Activated naive CD8-positive, alpha-beta T cell (primary cell): ENCODE results near the gene C3.

ENCODE experiments used
- H3K27ac Mint-ChIP-seq: one replicate; pipeline ENCODE4 v1.8.0; 2021; ENCODE audit warnings: mixed read lengths
- H3K27me3 Mint-ChIP-seq: one replicate; pipeline ENCODE4 v1.8.0; 2021; ENCODE audit warnings: mixed read lengths
- H3K36me3 Mint-ChIP-seq: one replicate; pipeline ENCODE4 v1.8.0; 2021; ENCODE audit warnings: mixed read lengths
- H3K4me1 Mint-ChIP-seq: one replicate; pipeline ENCODE4 v1.8.0; 2021; ENCODE audit warnings: low read depth, mixed read lengths
- H3K4me3 Mint-ChIP-seq: one replicate; pipeline ENCODE4 v1.8.0; 2021; ENCODE audit warnings: mild to moderate bottlenecking, mixed read lengths
- H3K9me3 Mint-ChIP-seq: one replicate; pipeline ENCODE4 v1.8.0; 2021; ENCODE audit warnings: low read depth, mixed read lengths

C3 gene

DNA sequence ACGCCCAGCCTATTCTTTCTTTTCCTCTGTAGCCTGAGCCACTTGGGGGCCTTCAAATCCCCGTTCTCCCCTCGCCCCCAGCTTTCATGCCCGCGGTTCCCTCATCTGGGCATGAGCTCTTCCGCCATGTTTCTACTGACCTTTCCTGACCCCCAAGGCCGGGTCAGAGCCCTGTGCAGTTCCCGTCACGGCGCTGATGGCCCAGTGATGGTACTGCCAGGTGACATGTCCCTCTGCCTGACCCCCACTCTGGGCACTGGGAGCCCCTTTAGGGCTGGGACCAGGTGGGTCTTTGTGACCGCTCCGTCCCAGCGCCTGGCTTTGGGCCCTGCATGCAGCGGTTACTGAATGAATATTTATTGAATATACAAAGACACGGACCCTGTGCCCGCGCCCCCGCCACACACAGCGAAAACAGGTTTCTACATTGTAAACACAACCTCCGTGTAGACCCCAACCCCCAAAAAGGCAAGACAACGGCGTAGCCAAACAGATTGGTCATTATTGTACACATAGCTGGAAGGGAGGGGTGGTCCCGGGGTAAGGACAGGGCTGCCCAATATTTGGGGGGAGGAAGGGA, 9.2 kb upstream of the C3 start:
- H3K27me3 Mint-ChIP-seq, result no peaks in the 10 kb centered on the region
- H3K36me3 Mint-ChIP-seq, result peaks cover 6% of the 10 kb centered on the region
- no peak overlapping the region for H3K4me3 Mint-ChIP-seq
- no peaks in the 10 kb centered on the region for H3K9me3 Mint-ChIP-seq
- no peak overlapping the region for H3K27ac Mint-ChIP-seq
- H3K4me1 Mint-ChIP-seq, result peaks cover 6% of the 10 kb centered on the region

DNA sequence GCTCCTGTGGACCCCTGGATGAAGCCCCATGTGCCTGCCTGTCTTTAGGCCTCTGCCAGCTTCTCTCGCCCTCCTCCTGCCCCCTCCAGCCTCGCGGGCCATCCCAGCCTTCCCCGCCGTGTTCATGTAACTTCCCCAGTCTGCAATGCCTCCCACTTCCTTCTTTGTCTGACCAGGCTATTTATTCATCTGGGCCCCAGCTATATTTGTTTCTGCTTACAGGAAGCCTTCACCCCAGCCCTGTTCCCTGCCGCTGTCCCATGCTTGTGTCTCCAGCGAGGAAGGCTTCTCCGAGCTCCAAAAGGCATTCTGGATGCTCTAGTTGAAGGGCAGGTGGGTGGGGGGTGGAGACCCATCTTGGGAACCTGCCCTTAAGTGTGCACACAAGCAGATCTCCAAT, 7.9 kb upstream of the C3 start:
- no peaks in the 10 kb centered on the region for H3K9me3 Mint-ChIP-seq
- H3K4me1 Mint-ChIP-seq, result peaks cover 9% of the 10 kb centered on the region
- no peaks in the 10 kb centered on the region for H3K27me3 Mint-ChIP-seq
- H3K27ac Mint-ChIP-seq, result no peak overlapping the region
- peaks cover 6% of the 10 kb centered on the region for H3K36me3 Mint-ChIP-seq
- H3K4me3 Mint-ChIP-seq, result no peak overlapping the region

DNA sequence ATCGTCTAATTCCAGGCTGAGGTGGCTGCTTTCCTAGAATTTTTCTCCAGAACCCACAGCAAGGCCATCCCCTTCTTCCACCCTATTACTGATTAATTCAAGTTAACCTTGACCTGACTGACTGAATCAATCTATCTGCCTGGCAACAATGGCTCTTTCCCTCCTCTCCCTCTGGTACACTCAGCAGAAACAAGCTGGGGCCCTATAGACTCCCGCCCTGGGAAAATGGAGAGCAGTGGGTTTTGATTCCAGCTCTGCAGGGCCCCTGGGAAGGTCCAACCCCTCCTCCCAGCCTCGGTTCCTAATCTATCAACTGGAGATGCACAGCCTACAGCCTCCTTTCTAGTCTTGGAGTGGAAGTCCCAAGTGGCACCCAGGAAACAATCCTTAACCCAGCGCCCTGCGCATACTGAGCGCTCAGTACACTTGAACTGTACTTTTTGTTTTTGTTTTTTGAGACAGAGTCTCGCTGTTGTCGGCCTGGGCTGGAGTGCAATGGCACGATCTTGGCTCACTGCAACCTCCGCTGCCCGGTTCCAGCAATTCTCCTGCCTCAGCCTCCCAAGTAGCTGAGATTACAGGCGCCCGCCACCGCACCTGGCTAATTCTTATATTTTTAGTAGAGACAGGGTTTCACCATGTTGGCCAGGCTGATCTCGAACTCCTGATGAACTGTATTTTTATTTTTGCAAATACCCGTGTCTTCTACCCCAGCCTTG, 5.2 kb upstream of the C3 start:
- Mint-ChIP-seq H3K27ac (no peak overlapping the region), H3K4me1 (peaks cover 10% of the 10 kb centered on the region), H3K27me3 (no peaks in the 10 kb centered on the region), H3K9me3 (no peaks in the 10 kb centered on the region), H3K4me3 (no peak overlapping the region), H3K36me3 (no peaks in the 10 kb centered on the region)

DNA sequence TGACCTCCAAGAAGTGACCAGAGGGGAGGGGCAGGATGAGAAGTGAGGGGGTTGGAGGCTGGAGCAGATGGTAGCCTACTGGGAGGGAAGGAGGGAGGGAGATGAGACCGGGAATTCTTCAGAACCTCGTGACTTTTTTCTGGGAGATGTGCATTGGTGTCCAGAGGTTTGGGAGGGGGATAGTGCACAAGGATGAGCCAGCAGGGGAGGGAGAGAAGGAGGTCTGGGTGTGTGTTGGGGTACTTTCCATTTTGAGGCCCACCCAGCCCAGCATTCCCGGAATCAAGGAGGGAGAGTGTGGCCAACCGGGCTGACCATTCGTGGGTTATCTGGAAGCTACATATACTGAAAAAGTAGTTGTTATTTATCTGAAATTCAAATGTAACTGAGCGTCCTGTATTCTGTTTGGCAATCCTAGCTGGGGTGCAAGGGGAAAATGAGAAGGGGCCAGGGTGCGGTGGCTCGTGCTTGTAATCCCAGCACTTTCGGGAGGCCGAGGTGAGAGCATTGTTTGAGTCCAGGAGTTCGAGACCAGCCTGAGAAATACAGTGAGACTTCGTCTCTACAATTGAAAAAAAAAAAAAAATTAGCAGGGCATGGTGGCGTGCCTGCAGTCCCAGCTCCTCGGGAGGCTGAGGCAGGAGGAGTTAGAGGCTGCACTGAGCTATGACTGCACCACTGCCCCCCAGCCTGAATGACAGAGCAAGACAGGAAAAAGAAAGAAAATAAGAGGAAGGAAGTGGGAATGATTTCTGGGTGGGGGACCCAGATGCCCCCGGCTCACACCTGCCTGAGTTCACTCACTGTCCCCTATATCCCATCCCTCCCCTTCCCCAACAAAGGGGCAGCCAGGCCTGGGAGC, 4.4 kb upstream of the C3 start:
- Mint-ChIP-seq H3K27me3 (no peaks in the 10 kb centered on the region), H3K4me1 (peaks cover 10% of the 10 kb centered on the region), H3K27ac (no peak overlapping the region), H3K36me3 (no peaks in the 10 kb centered on the region), H3K9me3 (no peaks in the 10 kb centered on the region), H3K4me3 (no peak overlapping the region)

DNA sequence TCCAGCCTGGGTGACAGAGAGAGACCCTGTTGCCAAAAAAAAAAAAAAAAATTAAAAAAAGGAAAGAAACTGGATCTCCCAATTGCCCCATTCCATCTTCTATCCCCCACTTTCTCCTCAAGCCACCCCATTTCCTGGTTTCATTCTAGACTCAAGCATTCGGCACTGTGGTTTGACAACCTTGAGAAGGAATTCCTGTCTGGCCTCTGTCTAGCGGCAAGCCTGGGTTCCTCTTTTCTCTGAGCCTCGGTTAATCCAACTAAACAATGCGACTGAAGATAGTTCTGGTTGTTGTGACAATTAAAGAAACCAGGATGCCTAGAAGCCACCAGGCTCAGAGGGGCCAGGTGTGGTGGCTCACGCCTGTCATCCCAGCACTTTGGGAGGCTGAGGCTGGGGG, 3.3 kb upstream of the C3 start:
- no peaks in the 10 kb centered on the region for H3K27me3 Mint-ChIP-seq
- H3K4me3 Mint-ChIP-seq, result no peak overlapping the region
- peaks cover 10% of the 10 kb centered on the region for H3K4me1 Mint-ChIP-seq
- no peaks in the 10 kb centered on the region for H3K36me3 Mint-ChIP-seq
- no peak overlapping the region for H3K27ac Mint-ChIP-seq
- no peaks in the 10 kb centered on the region for H3K9me3 Mint-ChIP-seq

DNA sequence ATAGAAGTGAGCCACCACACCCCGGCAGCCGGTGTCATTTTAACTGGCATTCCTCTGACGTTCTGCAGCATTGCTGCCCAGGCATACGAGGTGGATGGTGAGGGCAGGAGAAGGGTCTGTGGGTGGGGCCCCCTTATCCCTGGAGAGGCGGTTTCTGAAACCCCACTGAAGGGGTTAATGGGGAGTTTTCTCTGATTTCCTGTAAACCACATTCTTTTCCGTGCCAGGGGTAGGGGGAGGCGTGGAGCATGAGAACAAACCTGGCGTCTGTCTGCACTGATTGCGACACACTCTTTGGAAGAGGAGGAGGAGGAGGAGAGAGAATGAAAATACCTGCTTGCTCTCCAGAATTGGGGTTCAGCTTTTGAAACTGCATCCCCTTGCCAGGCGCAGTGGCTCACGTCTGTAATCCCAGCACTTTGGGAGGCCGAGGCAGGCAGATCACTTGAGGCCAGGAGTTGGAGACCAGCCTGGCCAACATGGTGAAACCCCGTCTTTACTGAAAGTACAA, 2.7 kb upstream of the C3 start:
- no peaks in the 10 kb centered on the region for H3K36me3 Mint-ChIP-seq
- peaks cover 10% of the 10 kb centered on the region for H3K4me1 Mint-ChIP-seq
- no peak overlapping the region for H3K4me3 Mint-ChIP-seq
- H3K9me3 Mint-ChIP-seq, result no peaks in the 10 kb centered on the region
- H3K27me3 Mint-ChIP-seq, result no peaks in the 10 kb centered on the region
- no peak overlapping the region for H3K27ac Mint-ChIP-seq

DNA sequence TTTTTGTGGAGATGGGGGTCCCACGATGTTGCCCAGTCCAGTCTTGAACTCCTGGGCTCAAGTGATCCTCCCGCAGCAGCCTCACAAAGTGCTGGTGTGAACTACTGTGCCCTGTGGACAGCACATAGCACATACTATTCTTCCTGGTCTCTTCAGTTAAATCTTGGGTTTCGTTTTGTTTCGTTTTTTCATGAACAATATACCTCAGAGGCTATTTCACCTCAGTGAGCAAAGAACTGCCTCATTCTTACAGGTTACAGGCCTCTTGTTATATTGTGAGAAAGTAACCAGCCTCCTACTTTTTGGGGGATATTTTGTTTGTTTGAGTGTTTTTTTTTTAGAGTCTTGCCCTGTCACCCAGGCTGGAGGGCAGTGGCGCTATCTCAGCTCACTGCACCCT, 1.3 kb upstream of the C3 start:
- H3K4me3 Mint-ChIP-seq, result no peak overlapping the region
- H3K4me1 Mint-ChIP-seq, result peaks cover 14% of the 10 kb centered on the region
- H3K36me3 Mint-ChIP-seq, result peaks cover 3% of the 10 kb centered on the region
- no peak overlapping the region for H3K27ac Mint-ChIP-seq
- H3K27me3 Mint-ChIP-seq, result no peaks in the 10 kb centered on the region
- no peaks in the 10 kb centered on the region for H3K9me3 Mint-ChIP-seq

DNA sequence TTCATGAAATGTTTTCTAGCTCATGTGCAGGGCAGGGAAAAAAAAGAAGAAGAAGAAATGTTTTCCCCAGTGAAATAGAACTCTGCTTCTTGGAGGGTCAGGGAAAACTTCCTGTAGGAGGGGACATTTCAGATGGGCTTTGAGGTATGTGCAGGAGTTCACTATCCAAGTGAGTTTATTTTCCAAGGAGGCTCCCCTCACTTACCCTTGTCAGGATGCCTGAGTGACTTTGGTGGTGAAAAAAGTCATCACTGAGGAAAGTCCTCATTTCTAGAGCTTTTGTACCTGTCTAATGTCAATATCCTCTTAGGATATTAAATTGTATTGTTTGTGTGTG, 656 bp upstream of the C3 start:
- Mint-ChIP-seq H3K27me3 (no peaks in the 10 kb centered on the region), H3K4me3 (no peak overlapping the region), H3K27ac (no peak overlapping the region), H3K9me3 (no peaks in the 10 kb centered on the region), H3K4me1 (peaks cover 14% of the 10 kb centered on the region), H3K36me3 (peaks cover 3% of the 10 kb centered on the region)

DNA sequence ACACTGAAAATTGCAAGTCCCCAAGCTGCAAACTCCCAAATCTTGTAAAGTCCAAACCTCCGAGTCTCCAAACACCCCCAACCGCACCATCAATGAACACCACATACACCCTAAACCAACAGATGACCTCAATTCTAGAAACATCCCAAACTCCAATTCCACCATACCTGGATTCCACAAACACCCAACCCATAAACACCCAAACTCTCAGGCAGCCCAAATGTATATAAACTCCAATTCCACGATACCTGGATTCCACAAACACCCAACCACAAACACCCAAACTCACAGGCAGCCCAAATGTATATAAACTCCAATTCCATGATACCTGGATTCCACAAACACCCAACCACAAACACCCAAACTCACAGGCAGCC, 470 bp downstream of the C3 start:
- no peak overlapping the region for H3K4me3 Mint-ChIP-seq
- H3K27ac Mint-ChIP-seq, result no peak overlapping the region
- H3K36me3 Mint-ChIP-seq, result peaks cover 3% of the 10 kb centered on the region
- no peaks in the 10 kb centered on the region for H3K9me3 Mint-ChIP-seq
- H3K4me1 Mint-ChIP-seq, result peaks cover 7% of the 10 kb centered on the region
- H3K27me3 Mint-ChIP-seq, result no peaks in the 10 kb centered on the region

DNA sequence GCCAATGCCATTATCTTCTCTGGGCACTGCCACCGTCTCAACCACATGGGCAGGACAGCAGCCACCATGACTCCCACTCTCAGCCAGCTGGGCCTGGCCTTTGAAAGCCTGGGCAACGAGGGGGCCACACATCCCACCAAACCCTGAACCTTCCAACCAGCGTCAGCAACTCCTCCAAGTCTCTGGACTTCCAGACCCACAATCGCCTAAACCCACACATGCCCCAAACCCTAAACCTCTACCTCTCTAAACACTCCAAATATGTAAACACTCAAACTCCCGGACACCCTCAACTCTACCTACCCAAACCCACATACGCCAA, 949 bp downstream of the C3 start:
- Mint-ChIP-seq H3K4me1 (peaks cover 7% of the 10 kb centered on the region), H3K27me3 (no peaks in the 10 kb centered on the region), H3K4me3 (no peak overlapping the region), H3K36me3 (peaks cover 3% of the 10 kb centered on the region), H3K27ac (peak overlapping the region; percentile 19), H3K9me3 (no peaks in the 10 kb centered on the region)

DNA sequence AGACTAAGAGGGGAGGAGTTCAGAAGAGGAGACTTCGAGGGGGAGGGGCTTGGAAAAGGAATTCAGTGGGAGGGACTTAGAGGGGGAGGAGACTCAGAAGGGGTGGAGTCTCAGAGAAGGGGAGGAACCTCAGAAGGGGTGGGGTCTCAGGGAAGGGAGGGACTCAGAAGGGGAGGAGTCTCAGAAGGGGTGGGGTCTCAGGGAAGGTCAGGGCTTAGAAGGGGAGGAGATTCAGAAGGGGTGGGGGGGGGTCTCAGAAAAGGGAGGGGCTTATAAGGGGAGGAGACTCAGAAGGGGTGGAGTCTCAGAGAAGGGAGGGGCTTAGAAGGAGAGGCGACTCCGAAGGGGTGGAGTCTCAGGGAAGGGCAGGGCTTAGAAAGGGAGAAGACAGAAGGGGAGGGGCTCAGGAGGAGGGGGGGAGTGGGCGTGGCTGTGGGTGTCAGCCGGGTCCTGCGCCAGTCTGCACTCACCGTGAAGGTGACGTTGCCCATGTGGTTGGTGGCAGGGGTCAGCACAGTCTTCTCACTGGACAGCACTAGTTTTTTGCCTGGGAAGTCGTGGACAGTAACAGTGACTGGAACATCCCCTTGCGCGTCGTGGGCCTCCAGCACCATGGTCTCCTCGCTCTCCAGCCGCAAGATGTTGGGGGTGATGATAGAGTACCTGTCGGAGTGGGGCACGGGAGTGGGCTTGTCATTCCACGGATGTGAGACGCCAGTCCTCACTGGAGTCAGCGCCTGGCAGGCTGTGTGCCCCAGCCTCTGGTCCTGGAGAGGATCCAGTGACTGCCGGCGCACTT, 1.5 kb downstream of the C3 start:
- Mint-ChIP-seq H3K9me3 (no peaks in the 10 kb centered on the region), H3K27ac (no peak overlapping the region), H3K4me3 (no peak overlapping the region), H3K36me3 (peaks cover 3% of the 10 kb centered on the region), H3K27me3 (no peaks in the 10 kb centered on the region), H3K4me1 (peaks cover 5% of the 10 kb centered on the region)

DNA sequence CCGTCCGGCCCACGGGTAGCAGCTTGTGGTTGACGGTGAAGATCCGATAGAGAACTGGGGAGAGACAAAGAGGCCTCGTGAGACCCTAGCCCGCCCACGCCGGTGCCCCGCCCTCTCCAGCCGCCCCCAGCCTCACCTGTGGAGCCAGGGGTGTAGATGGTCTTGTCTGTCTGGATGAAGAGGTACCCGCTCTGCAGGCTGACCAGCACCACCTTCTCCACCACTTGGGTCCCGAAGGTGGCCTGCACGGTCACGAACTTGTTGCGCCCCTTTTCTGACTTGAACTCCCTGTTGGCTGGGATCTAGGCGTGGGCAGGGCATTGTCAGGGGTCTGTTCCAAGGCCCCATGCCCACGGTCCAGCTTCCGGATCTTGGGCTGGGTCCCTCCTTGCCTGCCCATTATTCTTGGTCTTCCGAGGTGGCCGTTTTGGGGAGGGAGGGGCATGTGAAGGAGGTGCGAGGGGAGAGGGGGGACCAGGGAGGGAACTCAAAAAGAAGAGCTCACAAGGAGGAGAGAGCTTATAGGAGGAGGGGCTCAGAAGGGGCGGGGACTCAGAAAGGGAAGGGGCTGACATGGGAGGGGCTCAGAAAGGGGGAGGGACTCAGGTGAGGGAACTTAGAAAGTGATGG, 2.2 kb downstream of the C3 start:
- peaks cover 3% of the 10 kb centered on the region for H3K36me3 Mint-ChIP-seq
- no peaks in the 10 kb centered on the region for H3K27me3 Mint-ChIP-seq
- peaks cover 5% of the 10 kb centered on the region for H3K4me1 Mint-ChIP-seq
- no peak overlapping the region for H3K27ac Mint-ChIP-seq
- H3K4me3 Mint-ChIP-seq, result no peak overlapping the region
- H3K9me3 Mint-ChIP-seq, result no peaks in the 10 kb centered on the region

DNA sequence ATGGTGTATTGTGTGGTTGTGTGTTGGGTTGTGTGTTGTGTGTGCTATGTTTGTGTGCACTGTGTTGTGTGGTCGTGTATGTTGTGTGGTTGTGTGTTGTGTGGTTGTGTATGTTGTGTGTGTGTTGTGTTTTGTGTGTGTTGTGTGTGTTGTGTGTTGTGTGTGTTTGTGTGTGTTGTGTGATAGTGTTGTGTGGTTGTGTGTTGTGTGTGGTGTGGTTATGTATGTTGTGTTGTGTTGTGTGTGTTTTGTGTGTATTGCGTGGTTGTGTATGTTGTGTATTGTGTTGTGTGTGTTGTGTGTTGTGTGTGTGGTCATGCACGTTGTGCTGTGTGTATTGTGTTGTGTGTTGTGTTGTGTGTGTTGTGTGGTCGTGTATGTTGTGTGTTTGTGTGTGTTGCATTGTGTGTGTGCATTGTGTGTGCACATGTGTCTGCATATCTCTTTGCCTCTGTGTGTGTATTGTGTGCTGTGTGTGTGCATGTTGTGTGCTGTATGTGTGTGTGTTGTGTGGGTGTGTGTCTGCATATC, 2.9 kb downstream of the C3 start:
- no peaks in the 10 kb centered on the region for H3K9me3 Mint-ChIP-seq
- peak overlapping the region; percentile 10 for H3K27ac Mint-ChIP-seq
- no peak overlapping the region for H3K4me3 Mint-ChIP-seq
- H3K4me1 Mint-ChIP-seq, result peaks cover 5% of the 10 kb centered on the region
- no peaks in the 10 kb centered on the region for H3K27me3 Mint-ChIP-seq
- H3K36me3 Mint-ChIP-seq, result peaks cover 3% of the 10 kb centered on the region

DNA sequence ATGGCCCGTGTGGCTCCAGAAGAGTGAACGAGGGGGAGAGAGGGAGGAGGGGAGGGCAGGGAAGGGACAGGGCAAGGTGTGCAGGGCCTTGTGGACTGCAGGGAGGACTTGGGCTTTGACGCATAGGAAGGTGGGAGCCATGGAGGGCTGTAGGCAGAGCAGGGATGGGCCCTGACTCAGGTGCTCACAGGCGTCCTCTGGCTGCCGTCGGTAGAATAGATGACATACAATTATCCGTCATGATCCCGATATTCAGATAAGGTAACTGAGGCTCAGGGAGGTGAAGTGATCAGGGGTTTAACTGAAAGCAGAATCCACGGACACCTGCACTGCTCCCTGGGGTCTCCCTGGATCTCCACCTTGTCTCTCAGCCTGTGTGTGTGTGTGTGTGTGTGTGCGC, 3.4 kb downstream of the C3 start:
- Mint-ChIP-seq H3K4me1 (peaks cover 5% of the 10 kb centered on the region), H3K27me3 (no peaks in the 10 kb centered on the region), H3K9me3 (no peaks in the 10 kb centered on the region), H3K4me3 (no peak overlapping the region), H3K36me3 (peaks cover 3% of the 10 kb centered on the region), H3K27ac (no peak overlapping the region)
